GM21526 (cell line): ENCODE results near the gene MYO3A.

ENCODE experiments used
- ATAC-seq: cut with Tn5 transposase; IDR thresholded peaks from one replicate; pipeline ENCODE4 v1.9.1; 2021; ENCODE audit warnings: moderate library complexity; ENCODE audit not compliant: unreplicated experiment, low FRiP score

Gene MYO3A

DNA sequence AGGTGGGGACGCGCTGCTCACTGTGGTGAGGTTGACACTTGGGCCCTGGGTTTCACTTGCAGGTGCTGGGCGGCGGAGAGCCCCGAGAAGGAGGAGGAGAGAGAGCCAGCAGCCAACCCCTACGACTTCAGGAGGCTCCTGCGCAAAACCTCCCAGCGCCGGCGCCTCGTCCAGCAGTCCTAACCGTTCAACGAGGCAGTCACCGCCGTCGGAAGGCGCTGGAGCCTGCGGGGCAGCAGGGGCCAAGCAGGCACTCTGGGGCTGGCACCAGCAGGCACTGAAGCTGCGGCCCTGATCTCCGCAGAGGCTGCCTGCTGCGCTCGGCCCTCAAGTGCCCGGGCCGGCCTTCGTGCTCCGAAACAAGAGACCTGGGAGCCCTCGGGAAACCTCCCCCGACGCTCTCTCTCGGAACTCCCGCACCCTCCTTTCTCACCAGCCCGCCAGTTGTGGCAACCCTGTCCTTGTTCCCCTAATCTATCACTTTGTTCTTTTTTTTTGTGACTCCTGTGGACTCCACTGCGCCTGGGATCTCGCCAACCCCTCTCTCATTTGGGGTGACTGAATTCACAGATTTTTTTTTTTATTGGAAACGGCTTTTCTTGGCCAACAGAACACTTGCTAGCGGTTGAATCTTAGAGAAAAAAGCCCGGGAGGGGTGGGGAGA, 277.9 kb downstream of the MYO3A start:
- ATAC-seq = no peak

DNA sequence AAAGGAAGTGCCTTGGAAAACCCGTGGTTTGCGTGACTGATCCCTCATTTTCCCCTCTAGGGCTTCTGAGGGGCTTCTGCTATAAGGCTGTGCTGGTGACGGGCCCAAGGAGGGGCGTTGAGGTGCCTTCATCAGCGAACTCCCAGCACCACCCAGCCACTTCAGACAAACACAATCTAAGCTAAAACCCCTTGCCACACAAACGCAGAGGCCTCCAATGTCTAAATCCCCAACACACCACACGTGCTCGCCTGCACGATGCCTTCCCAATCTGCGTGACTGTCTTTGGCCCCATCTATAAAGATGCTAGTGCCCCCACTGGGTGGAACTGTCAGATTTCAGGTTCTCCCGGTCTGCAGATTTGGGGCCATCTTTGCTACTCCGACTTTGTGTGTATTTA, 278.5 kb downstream of the MYO3A start:
- no peak for ATAC-seq

DNA sequence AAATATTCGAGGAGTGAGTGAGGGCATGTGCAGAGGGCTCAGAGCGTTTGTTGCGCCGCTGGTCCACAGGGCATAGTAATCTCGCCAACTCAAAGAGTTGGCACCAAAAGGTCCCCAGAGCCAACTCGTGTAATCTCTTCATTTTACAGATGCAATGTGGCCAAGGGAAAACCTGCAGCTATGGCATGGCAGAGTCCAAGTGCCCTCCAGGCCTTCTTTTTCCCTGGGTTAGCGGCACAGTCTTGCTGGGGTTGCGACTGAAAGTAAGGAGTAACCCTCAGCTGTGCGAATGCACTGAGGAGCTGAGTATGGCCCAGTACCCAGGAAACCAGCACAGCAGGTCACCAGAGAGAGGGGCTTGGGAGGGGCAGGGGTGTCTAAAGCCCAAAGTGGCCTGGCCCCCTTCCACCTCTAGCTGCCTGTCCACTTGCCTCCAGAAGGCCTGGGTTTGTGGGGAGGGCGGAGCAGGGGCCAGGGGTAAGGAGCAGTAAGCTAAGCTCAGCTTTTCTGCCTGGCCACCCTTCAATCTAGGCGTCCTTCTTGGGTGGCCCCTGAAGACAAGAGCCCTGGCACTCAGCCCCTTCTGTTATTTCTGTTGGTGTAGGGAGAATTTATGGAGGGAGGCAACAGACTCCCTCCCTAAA, 279.2 kb downstream of the MYO3A start:
- ATAC-seq = no peak

DNA sequence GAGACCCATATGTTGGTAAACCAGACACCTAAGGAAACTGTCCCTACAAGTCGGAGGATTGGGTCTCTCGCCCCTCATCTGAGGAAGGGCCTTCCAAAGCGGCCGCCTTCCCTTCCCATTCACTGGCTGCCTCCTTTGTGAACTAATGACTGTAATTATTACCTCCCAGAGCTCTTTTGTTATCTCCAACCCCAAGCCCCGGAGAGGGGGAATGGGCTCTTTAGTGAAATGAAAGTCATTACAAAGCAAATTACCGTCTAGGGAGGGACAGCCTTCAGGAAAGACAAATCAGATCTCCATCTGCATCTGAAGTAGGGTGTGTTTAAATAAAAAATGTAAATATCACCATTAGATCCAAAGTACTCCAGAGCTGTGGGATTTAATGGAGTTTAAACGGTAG, 280.0 kb downstream of the MYO3A start:
- no peak for ATAC-seq

DNA sequence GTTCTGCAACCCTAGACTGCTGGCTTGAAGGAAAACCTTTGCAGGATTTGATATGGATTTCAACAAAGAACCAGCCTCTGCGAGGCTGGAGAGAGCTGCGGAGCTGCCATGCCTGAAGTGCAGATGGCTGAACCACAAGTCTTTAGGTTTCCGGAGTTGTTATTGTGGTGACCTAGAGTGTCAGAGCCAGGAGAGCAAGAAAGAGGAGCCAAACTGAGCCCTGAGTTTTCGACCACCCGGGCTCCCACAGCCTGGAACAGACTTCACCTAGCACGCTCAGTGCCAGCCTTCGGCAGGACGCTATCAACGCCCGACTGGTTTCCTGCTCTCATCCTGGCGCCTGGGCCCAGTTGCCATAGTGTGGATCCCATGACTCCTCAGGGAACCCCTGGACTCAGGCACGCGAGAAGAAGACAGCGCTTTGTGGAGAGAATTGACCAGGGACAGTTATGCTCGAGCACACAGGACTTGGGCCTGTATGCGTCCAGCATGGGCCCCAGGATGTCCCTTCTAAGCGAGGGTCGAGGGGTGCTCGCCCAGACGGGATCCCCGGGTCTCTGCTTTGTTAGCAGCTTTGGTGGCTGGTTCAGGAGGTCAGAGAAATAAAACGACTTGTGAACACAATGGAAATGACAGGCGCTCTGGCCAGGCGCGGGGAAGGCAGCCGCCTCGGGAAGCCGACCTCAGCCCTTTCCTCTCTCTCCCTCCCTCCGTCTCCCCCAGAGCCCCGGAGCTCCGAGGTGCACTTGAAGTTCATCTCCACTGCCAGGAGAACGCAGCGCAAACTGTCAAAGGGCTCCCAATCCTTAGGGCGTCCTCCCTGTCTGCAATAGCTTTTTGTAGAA, 280.7 kb downstream of the MYO3A start:
- ATAC-seq = no peak

DNA sequence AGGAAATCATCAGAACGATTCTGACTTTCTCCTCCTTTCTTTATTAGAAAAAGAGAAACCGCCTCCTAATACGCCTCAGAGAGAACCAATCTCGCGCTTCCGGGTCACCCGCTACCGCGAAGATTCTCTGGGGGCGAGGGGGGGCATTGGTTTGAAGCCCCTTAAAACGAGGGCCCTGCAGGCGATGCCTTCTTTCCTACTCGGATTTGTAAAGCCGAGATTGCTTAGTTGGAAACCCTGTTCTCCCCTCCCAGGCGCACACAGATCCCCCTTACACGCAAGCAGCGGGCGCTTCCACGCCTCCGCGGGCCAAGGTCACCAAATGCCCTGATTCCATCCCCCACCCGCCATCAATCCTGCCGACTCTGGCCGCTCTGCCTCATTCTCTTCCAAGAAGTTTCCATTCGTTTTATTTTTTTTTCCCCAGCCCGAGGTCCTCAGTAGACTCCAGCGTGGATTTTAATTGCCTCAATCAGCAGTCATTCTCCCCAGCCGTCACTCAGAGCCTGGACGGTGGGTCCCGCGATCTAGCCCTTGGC, 281.4 kb downstream of the MYO3A start:
- ATAC-seq = no peak

DNA sequence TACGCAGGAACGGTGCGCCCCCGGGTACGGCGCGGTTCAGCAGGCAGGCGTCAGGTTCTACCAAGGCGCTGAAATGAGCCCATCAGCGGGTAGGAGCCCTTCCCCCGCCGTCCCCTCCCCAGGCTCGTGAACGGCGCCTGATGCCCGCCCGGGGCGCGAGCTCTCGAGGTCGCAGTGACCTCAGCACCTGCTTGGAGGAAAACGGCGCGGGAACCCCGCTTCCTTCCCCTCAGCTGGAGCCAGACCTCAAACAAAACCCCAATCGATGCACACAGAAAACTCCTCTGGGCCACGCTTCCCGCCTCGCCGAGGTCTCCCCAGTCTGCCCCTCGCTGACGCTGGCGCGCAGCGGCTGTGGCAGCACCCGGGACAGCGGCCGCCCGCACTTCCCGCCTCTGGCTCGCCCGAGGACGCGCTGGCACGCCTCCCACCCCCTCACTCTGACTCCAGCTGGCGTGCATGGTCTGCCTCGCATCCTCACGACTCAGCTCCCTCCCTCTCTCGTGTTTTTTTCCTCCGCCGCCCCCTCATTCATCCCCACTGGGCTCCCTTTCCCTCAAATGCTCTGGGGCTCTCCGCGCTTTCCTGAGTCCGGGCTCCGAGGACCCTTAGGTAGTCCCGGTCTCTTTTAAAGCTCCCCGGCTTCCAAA, 282.0 kb downstream of the MYO3A start:
- peak; percentile 41 for ATAC-seq

DNA sequence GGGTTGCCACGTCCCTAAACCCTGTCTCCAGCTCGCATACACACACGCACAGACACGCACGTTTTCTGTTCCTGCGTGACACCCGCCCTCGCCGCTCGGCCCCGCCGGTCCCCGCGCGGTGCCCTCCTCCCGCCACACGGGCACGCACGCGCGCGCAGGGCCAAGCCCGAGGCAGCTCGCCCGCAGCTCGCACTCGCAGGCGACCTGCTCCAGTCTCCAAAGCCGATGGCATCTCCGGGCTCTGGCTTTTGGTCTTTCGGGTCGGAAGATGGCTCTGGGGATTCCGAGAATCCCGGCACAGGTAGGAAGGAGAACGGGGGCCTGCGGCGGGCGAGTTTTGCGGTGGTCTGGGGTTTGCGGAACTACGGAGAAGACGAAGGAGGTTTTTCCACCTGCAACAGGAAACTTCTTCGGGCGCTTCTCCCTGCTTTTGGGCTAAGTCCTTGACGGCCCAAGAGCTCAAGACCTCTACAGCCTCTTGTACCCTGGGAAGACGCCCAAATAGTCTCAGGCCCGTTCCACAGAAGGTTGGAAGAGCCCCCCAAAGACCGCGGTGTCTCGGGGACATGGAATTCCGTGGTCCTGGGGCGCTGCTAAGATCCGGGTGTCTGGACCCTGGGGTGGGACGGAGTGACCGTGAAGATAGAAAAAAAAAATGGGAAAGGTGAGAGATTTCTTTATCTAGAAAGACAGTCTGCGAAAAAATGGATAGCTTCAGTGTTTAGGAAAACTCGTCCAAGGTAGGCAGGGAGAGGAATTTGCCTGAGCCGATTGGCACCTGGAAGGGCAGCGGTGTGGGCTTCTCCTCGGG, 282.8 kb downstream of the MYO3A start, which contains the start of gene GAD2:
Gene GAD2 (plus strand): TSS at position 190 of the 811 bp plus-strand sequence. CDS start 36 bp downstream, at position 226.
- no peak for ATAC-seq

DNA sequence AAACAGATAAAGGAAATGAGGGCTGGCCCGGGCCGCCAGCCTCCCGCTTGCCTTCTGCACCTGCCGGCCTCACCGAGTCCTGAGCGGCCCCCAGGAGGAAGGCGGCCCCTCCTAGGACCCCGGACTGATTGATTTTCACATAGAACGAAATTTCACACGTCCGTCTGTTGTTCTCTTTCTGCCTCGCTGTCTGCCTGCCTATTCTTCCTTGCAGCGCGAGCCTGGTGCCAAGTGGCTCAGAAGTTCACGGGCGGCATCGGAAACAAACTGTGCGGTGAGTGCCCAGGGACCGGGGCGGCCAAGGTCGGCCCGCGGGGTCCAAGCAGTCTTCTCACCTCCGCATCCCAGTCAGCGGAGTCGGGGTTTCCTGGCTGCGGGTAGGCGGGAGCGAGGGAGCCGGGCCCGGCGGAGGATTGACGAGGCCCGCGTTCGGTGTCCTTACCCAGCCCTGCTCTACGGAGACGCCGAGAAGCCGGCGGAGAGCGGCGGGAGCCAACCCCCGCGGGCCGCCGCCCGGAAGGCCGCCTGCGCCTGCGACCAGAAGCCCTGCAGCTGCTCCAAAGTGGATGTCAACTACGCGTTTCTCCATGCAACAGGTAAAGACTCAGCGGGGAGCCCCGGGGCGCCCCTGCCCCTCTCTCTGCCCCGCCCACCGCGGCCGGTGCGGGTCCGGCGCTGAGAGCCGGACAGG, 283.5 kb downstream of the MYO3A start:
- ATAC-seq = no peak

DNA sequence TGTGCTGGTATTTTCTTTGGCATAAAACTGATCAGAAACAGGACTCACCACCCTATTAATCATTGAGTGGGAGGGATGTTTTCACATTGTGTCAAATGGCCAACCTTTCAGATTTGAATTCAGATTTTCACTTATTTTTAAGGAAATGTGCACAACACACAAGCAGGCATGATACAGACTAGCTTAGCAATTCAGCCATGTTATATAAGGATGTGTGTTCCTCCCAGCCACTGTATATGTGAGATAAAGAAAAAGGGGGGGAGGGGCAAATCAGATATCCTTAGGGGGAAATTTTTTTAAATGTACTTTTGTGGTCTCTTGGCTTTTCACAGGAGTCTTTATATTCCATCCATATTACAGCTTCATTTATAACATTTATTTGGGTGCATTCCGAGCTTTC, 285.6 kb downstream of the MYO3A start:
- no peak for ATAC-seq

DNA sequence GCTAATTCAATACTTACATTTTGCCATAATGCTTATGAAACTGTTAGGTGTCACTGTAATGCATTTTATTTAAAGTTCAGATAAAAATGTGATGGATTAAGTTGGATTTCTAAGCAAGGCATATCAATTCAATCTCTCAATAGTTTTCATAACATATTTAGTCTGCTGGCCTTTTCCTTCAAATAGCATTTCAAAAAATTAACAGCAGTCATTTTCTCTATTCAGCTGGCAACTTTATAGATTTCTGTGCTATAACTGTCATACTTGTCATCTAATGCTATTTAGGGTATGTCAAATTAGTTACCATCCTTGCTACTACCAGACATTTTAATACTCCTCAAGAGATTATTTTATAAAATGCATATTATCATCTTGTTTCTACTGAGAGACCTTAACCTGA, 286.9 kb downstream of the MYO3A start:
- ATAC-seq = no peak

DNA sequence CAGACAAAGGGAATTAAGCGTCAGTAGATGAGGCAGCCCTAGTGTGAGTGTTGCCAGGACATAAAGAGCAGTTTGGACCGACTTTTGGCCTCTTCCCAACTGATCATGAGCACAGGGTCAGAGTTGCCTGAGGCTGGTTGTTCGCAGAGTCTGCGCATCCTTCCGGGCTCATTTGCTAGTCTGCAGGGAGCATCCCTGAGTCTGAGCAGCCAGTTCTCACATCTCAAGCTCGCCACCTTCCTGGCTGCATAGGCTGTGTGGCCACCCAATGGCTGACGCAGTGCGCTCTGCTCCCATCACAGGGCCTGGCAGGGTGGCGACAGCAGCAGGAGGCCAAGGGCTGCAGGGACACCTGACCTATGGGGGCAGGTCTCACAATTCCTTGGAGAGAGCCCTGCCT, 287.5 kb downstream of the MYO3A start:
- no peak for ATAC-seq

DNA sequence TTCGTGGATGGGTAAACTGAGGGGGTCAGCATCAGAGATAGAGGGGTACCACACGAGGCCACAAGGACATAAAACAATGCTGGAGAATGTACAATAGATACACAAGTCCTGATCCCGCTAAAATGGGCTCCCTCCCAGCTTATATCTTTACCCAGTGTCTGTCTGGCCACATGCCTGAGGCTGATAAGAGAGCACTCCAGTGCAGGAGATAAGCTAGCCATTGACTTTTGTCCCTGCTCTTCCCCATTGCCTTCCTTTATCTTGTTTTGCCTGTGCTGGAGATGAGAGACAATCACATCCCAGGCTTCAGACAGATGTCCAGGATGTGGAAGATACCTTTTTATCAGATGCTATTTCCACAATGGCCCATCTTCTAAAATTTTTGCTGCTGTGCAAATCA, 288.5 kb downstream of the MYO3A start:
- ATAC-seq = no peak

DNA sequence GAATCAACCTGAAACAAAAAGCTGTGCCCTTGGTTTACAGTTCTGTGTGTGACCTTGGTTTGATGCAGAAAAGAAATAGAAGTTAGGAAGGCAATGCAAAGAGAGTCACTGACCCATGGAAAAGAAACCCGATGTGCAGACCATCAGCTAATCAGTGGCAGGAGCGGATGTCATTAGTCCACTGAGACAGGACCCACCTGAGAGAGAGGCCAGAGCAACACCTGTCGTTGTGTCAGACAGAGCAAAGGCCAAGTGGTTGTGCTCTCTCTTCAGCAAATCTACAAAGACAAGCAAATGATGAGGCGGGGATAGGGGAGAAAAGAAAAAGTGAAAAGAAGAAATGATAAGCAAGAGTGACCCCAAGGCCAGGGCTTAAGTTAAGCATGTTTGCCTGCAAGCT, 291.3 kb downstream of the MYO3A start:
- ATAC-seq = no peak

DNA sequence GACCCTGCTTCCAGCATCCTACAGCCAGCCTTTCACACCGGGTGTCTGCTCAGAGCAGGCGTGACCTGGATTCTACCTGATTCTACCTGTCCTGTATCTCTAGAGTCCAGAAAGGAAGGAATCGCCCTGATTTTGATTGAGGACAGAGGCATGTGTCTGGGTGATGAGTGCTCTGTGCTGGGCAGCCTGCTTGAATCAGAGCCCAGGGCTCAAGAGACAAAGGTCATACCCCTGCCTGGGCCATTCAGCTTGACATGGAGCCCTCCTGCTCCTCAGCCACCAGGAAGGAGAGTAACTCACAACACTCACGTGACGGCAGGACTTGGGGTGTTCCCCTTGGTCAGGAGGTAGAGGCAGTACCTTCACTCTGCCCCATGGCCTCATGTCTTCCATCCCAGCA, 293.8 kb downstream of the MYO3A start:
- ATAC-seq = no peak

DNA sequence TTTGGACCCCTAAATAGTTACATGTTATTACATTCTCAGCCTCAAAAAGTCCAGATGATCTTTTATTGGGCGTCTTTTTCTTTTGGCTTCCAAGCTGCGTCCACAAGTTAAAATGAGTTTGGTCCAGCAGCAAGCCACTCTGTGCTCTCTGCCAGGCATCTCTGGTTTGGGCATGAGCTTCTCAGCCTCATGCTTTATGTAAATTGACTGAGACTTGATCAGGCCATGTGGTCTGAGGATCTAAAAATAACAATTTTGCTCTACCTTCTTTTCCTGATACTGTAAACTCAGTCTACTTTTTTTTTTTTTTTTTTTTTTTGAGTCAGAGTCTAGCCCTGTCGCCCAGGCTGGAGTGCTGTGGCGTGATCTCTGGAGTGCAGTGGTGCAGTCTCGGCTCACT, 298.1 kb downstream of the MYO3A start:
- no peak for ATAC-seq

DNA sequence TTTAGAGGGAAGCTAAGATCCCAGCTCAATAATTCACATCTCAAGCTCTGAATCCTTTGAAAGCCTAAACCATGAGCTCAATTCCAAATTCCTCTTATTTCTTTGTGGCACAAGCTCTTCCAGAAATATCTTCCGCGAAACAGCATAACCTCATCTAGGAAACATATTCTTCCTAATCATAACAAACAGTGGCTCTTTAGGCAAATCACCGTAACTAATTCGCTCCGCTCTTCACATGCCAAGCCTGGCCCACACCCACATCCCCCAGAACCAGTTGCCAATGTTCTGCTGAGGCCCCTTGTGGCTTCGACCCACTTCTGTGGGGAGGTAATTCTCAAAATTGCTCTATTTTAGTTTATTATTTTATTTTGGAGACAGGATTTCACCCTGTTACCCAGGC, 301.7 kb downstream of the MYO3A start:
- no peak for ATAC-seq

DNA sequence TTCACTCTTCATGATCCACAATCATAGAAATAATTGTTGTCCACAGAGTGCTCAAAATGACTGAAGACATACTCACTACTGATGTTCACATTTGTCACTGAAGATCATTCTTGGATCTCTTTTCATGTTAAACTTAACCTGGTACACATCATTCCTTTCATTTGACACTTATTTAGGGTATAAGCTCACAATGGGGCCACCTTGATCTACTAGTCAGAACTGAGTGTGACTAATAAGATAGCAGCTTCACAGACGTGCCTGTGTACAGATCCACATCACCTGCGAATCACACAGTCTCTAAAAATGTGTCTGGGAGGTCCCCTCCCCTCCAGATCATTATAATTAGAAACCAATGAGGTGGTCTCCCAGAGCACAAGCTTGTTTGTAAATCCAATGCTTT, 304.3 kb downstream of the MYO3A start:
- ATAC-seq = no peak

DNA sequence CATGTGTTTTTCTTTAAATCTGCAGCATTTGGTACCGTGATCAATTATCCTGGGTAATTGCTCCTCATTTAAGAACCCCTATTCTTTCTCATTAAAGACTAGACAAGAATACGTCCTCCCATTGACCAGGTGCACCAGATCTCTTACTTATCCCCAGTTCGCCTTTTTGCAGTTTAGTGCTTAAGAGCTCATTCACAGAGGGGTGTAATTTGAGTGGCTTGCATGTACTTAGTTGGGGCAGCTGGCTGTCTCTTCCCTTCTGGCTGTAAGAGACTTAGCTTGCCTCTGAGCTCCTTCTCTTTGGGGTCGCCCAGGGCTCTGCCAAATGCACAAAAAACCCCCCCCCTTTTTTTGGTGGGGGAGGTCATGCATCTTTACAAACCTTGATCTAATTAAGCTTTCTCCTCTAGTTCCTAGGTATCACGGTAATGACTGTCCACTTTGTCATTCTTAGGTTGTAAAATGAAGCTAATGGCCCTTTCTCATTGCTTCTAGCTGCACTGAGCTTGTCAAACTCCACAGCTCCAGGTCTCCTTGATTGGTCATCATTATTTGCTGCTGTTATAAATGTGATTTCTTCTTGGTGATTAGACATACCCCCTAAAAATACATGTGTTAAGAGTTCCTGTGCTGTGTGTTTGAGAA, 308.8 kb downstream of the MYO3A start:
- no peak for ATAC-seq
